ENCODE measurements around the gene PIK3C3.
"Not testable (repeated sequence)": the region's sequence is repeated elsewhere in the genome, so short reads cannot be mapped to it uniquely, and the experiment has no call there.

PIK3C3 gene

DNA sequence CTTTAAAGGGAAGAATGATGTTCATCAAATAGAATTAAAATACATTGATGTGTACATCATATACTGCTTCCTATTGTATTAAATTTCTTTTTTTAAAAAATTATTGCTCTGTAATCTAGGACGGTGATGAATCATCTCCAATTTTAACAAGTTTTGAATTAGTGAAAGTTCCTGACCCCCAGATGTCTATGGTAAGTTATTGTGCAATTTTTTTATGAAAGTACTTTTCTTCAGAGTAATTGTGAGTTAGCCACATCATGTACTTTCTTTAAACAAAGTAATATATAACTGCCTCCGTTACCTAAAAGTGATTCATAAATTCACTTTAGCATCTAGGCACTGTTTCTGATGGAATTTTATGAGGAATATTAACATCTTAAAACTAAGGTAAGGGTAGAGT is 38.1 kb downstream of the PIK3C3 start:
- Histone ChIP-seq H3K4me1 (ENCODE audit: insufficient read depth, low read length) (no peaks in the 10 kb centered on the region), H3K36me3 (ENCODE audit: insufficient read depth, low read depth, low read length) (peaks cover 48% of the 10 kb centered on the region)

DNA sequence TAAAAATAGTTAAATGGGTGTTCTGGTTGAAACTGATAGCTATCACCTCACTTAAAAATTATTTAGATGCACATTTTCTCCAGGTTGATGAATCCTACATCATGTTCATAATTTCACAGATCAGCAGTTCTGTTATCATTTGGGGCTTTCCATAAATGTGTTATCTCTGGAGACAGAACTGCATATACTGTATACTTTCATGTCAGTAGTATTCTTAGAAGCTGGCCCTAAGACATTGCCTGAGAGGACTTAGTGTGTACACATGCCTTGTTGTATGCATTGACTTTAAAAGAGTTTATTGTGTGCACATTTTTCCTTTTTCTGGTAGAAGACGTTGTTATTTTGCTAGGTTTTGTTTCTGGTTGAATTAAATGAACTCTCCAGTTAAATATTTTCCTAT is 41.0 kb downstream of the PIK3C3 start:
- no peak overlapping the region for H3K27ac ChIP-seq (ENCODE audit: low read length)
- H3K36me3 ChIP-seq (ENCODE audit: insufficient read depth, low read depth, low read length) = peaks cover 55% of the 10 kb centered on the region
- H3K4me1 ChIP-seq (ENCODE audit: insufficient read depth, low read length) = no peaks in the 10 kb centered on the region
- no peak overlapping the region for H3K9ac ChIP-seq (ENCODE audit: low read depth, low read length)
- H3K9me3 ChIP-seq (ENCODE audit: insufficient read depth, low read depth, low read length) = no peaks in the 10 kb centered on the region
- no peaks in the 10 kb centered on the region for H3K27me3 ChIP-seq (ENCODE audit: insufficient read depth, low read length)
- H3K4me3 ChIP-seq (ENCODE audit: low read length) = no peak overlapping the region

More for the DNA sequence above, 38.1 kb downstream of the PIK3C3 start:
- no peak overlapping the region for H3K27ac ChIP-seq (ENCODE audit: low read length)
- no peak overlapping the region for H3K4me3 ChIP-seq (ENCODE audit: low read length)
- H3K27me3 ChIP-seq (ENCODE audit: insufficient read depth, low read length) = no peaks in the 10 kb centered on the region
- H3K9ac ChIP-seq (ENCODE audit: low read depth, low read length) = no peak overlapping the region
- no peaks in the 10 kb centered on the region for H3K9me3 ChIP-seq (ENCODE audit: insufficient read depth, low read depth, low read length)

DNA sequence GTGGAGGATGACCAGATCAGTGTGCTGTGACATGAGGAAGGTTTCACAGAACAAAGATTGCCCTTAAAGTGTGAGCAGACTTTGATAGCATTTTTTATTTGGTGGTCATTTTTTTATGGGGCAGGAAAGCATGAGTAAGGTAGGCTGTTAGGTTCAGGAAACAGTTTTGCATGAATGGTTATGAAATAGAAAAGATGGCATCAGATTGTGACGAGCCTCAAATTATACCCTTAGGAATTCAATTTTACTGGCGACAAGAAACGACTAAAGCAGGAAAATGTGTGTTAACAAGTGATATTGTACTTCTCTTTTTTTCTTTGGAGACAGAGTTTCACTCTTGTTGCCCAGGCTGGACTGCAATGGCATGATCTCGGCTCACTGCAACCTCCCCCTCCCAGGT is 44.7 kb downstream of the PIK3C3 start:
- no peak overlapping the region for H3K9ac ChIP-seq (ENCODE audit: low read depth, low read length)
- no peaks in the 10 kb centered on the region for H3K9me3 ChIP-seq (ENCODE audit: insufficient read depth, low read depth, low read length)
- no peaks in the 10 kb centered on the region for H3K27me3 ChIP-seq (ENCODE audit: insufficient read depth, low read length)
- H3K4me1 ChIP-seq (ENCODE audit: insufficient read depth, low read length) = no peaks in the 10 kb centered on the region
- peaks cover 69% of the 10 kb centered on the region for H3K36me3 ChIP-seq (ENCODE audit: insufficient read depth, low read depth, low read length)
- H3K4me3 ChIP-seq (ENCODE audit: low read length) = no peak overlapping the region
- H3K27ac ChIP-seq (ENCODE audit: low read length) = no peak overlapping the region

DNA sequence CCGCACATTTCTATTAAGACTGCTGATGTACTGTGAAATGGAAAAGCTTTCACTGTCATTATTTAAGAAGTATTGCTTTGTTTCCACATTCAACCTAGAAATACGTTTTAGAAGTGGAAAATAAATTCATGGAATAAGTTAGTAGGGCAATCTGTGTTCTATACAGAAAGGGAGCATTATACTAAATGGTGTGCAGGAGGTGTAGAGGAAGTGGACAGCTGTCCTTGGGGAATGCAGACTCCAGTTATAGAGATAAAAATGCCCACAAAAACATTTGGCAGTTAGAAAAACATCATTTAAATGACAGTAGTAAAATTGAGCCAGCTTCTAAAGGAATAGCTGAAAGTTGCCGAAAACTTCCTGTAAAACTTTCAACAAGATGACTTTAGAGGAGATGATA is 46.8 kb downstream of the PIK3C3 start:
- no peak overlapping the region for H3K4me3 ChIP-seq (ENCODE audit: low read length)
- no peaks in the 10 kb centered on the region for H3K4me1 ChIP-seq (ENCODE audit: insufficient read depth, low read length)
- no peak overlapping the region for H3K27ac ChIP-seq (ENCODE audit: low read length)
- peaks cover 72% of the 10 kb centered on the region for H3K36me3 ChIP-seq (ENCODE audit: insufficient read depth, low read depth, low read length)
- no peaks in the 10 kb centered on the region for H3K27me3 ChIP-seq (ENCODE audit: insufficient read depth, low read length)
- H3K9me3 ChIP-seq (ENCODE audit: insufficient read depth, low read depth, low read length) = no peaks in the 10 kb centered on the region
- H3K9ac ChIP-seq (ENCODE audit: low read depth, low read length) = no peak overlapping the region

DNA sequence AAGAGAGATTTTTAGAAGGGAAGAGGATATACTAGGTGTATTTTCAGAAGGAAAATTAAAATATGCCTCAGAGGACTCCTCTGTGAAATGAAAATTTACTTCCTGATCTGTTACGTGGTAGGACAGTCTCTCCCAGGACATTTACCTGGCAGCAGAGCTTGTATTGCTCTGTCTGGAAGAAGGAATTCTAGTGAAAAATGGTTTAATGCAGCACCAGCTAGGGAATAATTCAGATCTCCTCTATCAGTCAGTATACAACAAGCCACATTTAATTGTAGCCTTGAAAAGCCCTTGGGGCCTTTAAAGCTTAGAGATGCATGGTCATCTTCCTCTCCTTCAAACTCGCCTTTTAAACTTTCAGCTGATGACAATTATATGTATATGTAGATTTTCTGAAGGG is 49.6 kb downstream of the PIK3C3 start:
- Histone ChIP-seq H3K36me3 (ENCODE audit: insufficient read depth, low read depth, low read length) (peaks cover 66% of the 10 kb centered on the region), H3K4me1 (ENCODE audit: insufficient read depth, low read length) (no peaks in the 10 kb centered on the region), H3K9me3 (ENCODE audit: insufficient read depth, low read depth, low read length) (no peaks in the 10 kb centered on the region), H3K4me3 (ENCODE audit: low read length) (no peak overlapping the region), H3K27me3 (ENCODE audit: insufficient read depth, low read length) (no peaks in the 10 kb centered on the region), H3K9ac (ENCODE audit: low read depth, low read length) (no peak overlapping the region), H3K27ac (ENCODE audit: low read length) (no peak overlapping the region)

DNA sequence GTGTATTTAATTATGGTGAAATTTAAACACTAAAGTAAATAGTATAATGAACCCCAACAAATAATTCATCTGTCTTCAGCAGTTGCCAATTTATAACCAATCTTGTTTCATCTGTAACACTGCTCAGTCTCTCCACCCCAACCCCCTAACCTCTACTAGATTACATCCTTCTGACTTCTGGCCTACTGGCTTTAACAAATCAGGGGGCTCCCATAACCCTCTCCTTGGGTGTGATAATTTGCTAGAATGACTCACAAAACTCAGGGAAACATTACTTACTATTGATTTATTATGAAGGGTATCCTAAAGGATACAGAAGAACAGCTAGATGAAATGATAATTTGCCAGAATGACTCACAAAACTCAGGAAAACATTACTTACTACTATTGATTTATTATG is 50.7 kb downstream of the PIK3C3 start:
- Histone ChIP-seq H3K27me3 (ENCODE audit: insufficient read depth, low read length) (no peaks in the 10 kb centered on the region), H3K9me3 (ENCODE audit: insufficient read depth, low read depth, low read length) (no peaks in the 10 kb centered on the region), H3K36me3 (ENCODE audit: insufficient read depth, low read depth, low read length) (peaks cover 59% of the 10 kb centered on the region), H3K9ac (ENCODE audit: low read depth, low read length) (no peak overlapping the region), H3K4me1 (ENCODE audit: insufficient read depth, low read length) (no peaks in the 10 kb centered on the region), H3K4me3 (ENCODE audit: low read length) (no peak overlapping the region), H3K27ac (ENCODE audit: low read length) (no peak overlapping the region)

DNA sequence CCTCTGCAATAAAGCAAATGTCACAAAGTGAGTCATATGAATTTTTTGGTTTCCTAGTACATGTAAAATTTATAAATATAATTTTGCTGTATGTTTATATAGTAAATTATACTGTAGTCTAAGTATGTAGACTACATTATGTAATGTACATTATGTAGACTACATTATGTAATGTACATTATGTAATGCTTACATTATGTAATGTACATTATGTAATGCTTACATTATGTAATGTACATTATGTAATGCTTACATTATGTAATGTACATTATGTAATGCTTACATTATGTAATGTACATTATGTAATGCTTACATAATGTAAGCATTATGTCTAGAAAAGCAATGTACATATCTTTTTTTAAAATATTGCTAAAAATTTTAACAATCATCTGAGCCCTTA is 54.4 kb downstream of the PIK3C3 start:
- H3K9ac ChIP-seq (ENCODE audit: low read depth, low read length); H3K4me3 ChIP-seq (ENCODE audit: low read length); H3K4me1 ChIP-seq (ENCODE audit: insufficient read depth, low read length); H3K27ac ChIP-seq (ENCODE audit: low read length); H3K9me3 ChIP-seq (ENCODE audit: insufficient read depth, low read depth, low read length); H3K27me3 ChIP-seq (ENCODE audit: insufficient read depth, low read length): not testable (repeated sequence)
- peaks cover 40% of the 10 kb centered on the region for H3K36me3 ChIP-seq (ENCODE audit: insufficient read depth, low read depth, low read length)

DNA sequence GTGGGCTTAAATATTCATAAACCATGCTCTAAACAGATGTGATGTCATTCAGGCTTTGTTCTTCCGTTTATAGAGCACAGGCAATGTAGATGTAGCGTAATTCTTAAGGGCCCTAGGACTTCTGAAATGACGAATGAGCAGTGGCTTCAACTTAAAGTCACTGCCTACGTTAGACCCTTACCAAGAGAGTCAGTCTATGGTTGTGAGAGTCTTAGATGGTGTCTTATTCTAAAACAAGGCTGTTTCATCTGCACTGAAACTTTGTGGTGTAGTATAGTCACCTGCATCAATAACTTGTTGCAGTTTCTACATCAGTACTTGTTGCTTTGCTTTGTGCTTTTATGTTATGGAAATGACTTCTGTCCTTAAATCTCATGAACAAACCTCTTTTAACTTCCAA is 56.0 kb downstream of the PIK3C3 start:
- H3K4me1 ChIP-seq (ENCODE audit: insufficient read depth, low read length) = no peaks in the 10 kb centered on the region
- H3K4me3 ChIP-seq (ENCODE audit: low read length) = no peak overlapping the region
- H3K27ac ChIP-seq (ENCODE audit: low read length) = no peak overlapping the region
- no peaks in the 10 kb centered on the region for H3K27me3 ChIP-seq (ENCODE audit: insufficient read depth, low read length)
- no peaks in the 10 kb centered on the region for H3K9me3 ChIP-seq (ENCODE audit: insufficient read depth, low read depth, low read length)
- H3K9ac ChIP-seq (ENCODE audit: low read depth, low read length) = no peak overlapping the region
- peaks cover 39% of the 10 kb centered on the region for H3K36me3 ChIP-seq (ENCODE audit: insufficient read depth, low read depth, low read length)

DNA sequence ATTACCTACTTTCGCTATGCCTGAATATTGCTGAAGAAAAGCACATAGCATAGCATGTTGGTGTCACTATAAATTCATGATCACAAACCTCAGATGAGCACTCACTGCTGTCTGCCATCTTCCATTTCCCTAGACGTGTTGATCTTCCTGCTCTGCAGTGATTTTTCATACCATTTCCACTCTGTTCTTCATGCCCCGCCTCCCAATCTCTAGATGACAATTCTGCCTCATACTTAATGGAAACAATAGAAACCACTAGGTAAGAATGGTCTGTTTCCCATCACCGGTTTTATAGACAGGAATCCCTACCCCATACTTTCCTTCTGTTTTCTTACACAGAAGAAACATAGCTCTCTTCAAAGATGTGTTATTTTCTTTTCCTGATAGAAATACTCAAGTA is 63.8 kb downstream of the PIK3C3 start:
- no peaks in the 10 kb centered on the region; the same call in 1 of the 2 replicates for H3K4me1 ChIP-seq (ENCODE audit: insufficient read depth, low read length)
- no peaks in the 10 kb centered on the region for H3K9me3 ChIP-seq (ENCODE audit: insufficient read depth, low read depth, low read length)
- H3K9ac ChIP-seq (ENCODE audit: low read depth, low read length) = no peak overlapping the region
- peaks cover 46% of the 10 kb centered on the region for H3K36me3 ChIP-seq (ENCODE audit: insufficient read depth, low read depth, low read length)
- H3K4me3 ChIP-seq (ENCODE audit: low read length) = no peak overlapping the region
- no peaks in the 10 kb centered on the region for H3K27me3 ChIP-seq (ENCODE audit: insufficient read depth, low read length)
- H3K27ac ChIP-seq (ENCODE audit: low read length) = no peak overlapping the region

DNA sequence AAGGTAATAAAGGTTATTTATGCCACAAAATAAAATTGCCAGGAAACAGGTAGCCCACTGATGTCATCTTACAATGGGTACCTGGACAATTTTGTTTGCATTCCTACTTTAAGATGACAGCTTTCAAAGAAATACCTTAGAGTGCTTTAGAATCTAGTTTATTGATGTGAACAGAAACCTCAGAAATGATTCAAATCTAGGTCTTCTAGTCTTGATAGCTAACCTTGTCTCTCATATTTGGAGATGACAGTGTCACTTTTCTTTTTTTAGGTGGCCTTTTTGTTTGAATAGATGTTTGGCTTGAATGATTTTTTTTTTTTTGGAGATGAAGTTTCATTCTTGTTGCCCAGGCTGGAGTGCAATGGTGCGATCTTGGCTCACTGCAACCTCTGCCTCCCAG is 69.1 kb downstream of the PIK3C3 start:
- Histone ChIP-seq H3K4me3 (ENCODE audit: low read length) (no peak overlapping the region), H3K4me1 (ENCODE audit: insufficient read depth, low read length) (no peaks in the 10 kb centered on the region), H3K27me3 (ENCODE audit: insufficient read depth, low read length) (no peaks in the 10 kb centered on the region), H3K27ac (ENCODE audit: low read length) (no peak overlapping the region), H3K9ac (ENCODE audit: low read depth, low read length) (no peak overlapping the region), H3K36me3 (ENCODE audit: insufficient read depth, low read depth, low read length) (peaks cover 27% of the 10 kb centered on the region; the same call in 1 of the 2 replicates), H3K9me3 (ENCODE audit: insufficient read depth, low read depth, low read length) (no peaks in the 10 kb centered on the region)

DNA sequence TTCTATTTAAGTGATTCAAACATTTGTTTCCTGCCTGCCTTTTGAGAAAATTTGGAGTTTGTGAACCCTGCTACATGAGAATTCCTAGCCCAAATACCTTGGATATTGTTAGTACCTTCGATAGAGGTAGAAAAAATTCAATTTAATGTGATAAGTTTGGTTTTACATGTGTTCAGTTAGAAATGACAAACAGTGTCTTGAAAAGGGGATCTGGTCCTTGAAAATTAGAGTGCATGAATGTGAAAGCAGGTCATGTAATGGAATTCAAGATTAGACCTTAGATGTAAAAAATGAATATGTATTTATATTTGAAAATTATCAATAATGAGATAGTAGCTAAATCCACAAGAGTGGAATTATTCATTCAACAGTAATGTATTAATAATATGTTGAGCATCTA is 70.5 kb downstream of the PIK3C3 start:
- Histone ChIP-seq H3K9me3 (ENCODE audit: insufficient read depth, low read depth, low read length) (no peaks in the 10 kb centered on the region), H3K4me3 (ENCODE audit: low read length) (no peak overlapping the region), H3K27ac (ENCODE audit: low read length) (no peak overlapping the region), H3K36me3 (ENCODE audit: insufficient read depth, low read depth, low read length) (peaks cover 26% of the 10 kb centered on the region), H3K4me1 (ENCODE audit: insufficient read depth, low read length) (no peaks in the 10 kb centered on the region), H3K9ac (ENCODE audit: low read depth, low read length) (no peak overlapping the region), H3K27me3 (ENCODE audit: insufficient read depth, low read length) (no peaks in the 10 kb centered on the region)

DNA sequence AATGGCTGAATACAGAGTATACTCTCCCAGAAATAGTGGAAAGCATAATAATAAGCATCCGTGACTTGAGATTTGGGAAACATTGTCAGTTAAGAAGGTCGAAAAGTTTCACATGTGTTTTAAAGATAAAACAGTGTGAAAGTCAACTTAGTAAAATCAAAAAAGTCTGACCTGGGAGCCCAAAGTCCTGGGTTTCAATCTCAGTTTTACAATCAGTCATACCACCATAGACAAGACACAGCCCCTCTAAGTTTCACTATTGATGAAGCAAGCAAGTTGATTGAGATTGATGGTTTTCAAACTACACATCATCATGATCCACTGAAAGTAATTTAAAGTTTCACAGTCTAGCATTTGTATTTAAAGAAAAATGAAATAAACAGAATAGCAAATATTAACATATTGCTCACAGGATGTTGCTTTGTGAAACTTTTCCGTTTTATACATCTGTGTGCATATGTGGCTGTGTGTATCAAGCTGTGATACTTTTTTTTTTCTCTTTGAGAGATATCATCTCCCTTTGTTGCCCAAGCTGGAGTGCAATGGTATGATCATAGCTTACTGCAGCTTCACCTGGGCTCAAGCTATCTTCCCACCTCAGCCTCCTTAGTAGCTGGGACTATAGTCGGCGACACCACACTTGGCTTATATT is 71.1 kb downstream of the PIK3C3 start:
- Histone ChIP-seq H3K36me3 (ENCODE audit: insufficient read depth, low read depth, low read length) (peaks cover 22% of the 10 kb centered on the region), H3K4me1 (ENCODE audit: insufficient read depth, low read length) (no peaks in the 10 kb centered on the region), H3K4me3 (ENCODE audit: low read length) (no peak overlapping the region), H3K9me3 (ENCODE audit: insufficient read depth, low read depth, low read length) (no peaks in the 10 kb centered on the region), H3K27ac (ENCODE audit: low read length) (no peak overlapping the region), H3K9ac (ENCODE audit: low read depth, low read length) (no peak overlapping the region), H3K27me3 (ENCODE audit: insufficient read depth, low read length) (no peaks in the 10 kb centered on the region)
